Endodermal cell (in vitro differentiated cells): Measurements from ENCODE around the gene SORD. TPM values are rescaled to one million over a fixed set of nuclear protein-coding genes. Genes with fewer than 3 reads are reported as not detected.
"Not testable (repeated sequence)": the region's sequence is repeated elsewhere in the genome, so short reads cannot be mapped to it uniquely, and the experiment has no call there.

Experiments used
- DNase-seq: peaks from one replicate; pipeline ENCODE4 v3.0.0-alpha.2; 2017
- H3K27ac ChIP-seq: 2 replicates; pipeline ENCODE4 v1.5.1; 2013; ENCODE audit warnings: mild to moderate bottlenecking, low read depth, low read length, moderate library complexity
- H3K27me3 ChIP-seq: 2 replicates; pipeline ENCODE4 v1.6.1; 2013; ENCODE audit warnings: mild to moderate bottlenecking, low read length, moderate library complexity; ENCODE audit not compliant: insufficient read depth, control insufficient read depth, poor library complexity, severe bottlenecking
- H3K36me3 ChIP-seq: 2 replicates; pipeline ENCODE4 v1.7.0; 2013; ENCODE audit warnings: mild to moderate bottlenecking, low read length, moderate library complexity; ENCODE audit not compliant: control insufficient read depth, insufficient read depth
- H3K4me1 ChIP-seq: one replicate; pipeline ENCODE4 v1.7.0; 2013; ENCODE audit warnings: low read length; ENCODE audit not compliant: control insufficient read depth, insufficient read depth
- H3K4me3 ChIP-seq: 2 replicates; pipeline ENCODE4 v1.5.1; 2013; ENCODE audit warnings: mild to moderate bottlenecking, low read length, moderate library complexity
- H3K9ac ChIP-seq: 2 replicates; pipeline ENCODE4 v1.6.1; 2013; ENCODE audit warnings: mild to moderate bottlenecking, low read length, moderate library complexity; ENCODE audit not compliant: poor library complexity, severe bottlenecking; ENCODE audit errors: extremely low read depth
- H3K9me3 ChIP-seq: 2 replicates; pipeline ENCODE4 v1.6.1; 2013; ENCODE audit warnings: mild to moderate bottlenecking, low read length, moderate library complexity; ENCODE audit not compliant: control insufficient read depth
- H3K27ac Mint-ChIP-seq: 2 replicates; pipeline ENCODE4 v1.8.0; 2020; ENCODE audit warnings: mixed read lengths
- H3K27me3 Mint-ChIP-seq: 2 replicates; pipeline ENCODE4 v1.8.0; 2021; ENCODE audit warnings: mild to moderate bottlenecking, mixed read lengths; ENCODE audit not compliant: insufficient read depth
- H3K36me3 Mint-ChIP-seq: 2 replicates; pipeline ENCODE4 v1.8.0; 2020; ENCODE audit warnings: low read depth, mixed read lengths
- H3K4me1 Mint-ChIP-seq: 2 replicates; pipeline ENCODE4 v1.8.0; 2020; ENCODE audit warnings: mixed read lengths
- H3K4me3 Mint-ChIP-seq: 2 replicates; pipeline ENCODE4 v1.8.0; 2020; ENCODE audit warnings: mild to moderate bottlenecking, moderate library complexity, mixed read lengths
- H3K9me3 Mint-ChIP-seq: 2 replicates; pipeline ENCODE4 v1.8.0; 2020; ENCODE audit warnings: mild to moderate bottlenecking, mixed read lengths
- WGBS, 2 experiments: methylation state at CpG; one replicate each; pipeline versions ENCODE4 v1.1.5 to v1.1.7; 2013; ENCODE audit warnings: missing lambda C conversion rate in 2 of 2, mixed read lengths in 1 of 2; ENCODE audit not compliant: insufficient coverage in 1 of 2, insufficient read length in 1 of 2; 5-methylcytosine and 5-hydroxymethylcytosine counted together
- total RNA-seq, 2 donors: library from RNA; stranded (reverse); fragmentation: NEBNext Ultra II Directional in 1 of 2; extraction: Animal tissue kit (Norgen Biotek cat#: 25700) in 1 of 2; gene quantifications; 2 replicates in 1 of 2; 3 replicates in 1 of 2; pipeline ENCODE4 v1.2.1, GENCODE V29; 2021
- TF ChIP-seq, protein P1 (sequence below): fragments of 200-600 bp; sonication (generic); conservative IDR thresholded peaks from 2 replicates; pipeline ENCODE4 v1.5.0; 2021; ENCODE audit warnings: antibody characterized with exemption, mild to moderate bottlenecking

The SORD gene
- total RNA-seq, 2 donors from 2014 or later, result 28.7 to 40.3 TPM

DNA sequence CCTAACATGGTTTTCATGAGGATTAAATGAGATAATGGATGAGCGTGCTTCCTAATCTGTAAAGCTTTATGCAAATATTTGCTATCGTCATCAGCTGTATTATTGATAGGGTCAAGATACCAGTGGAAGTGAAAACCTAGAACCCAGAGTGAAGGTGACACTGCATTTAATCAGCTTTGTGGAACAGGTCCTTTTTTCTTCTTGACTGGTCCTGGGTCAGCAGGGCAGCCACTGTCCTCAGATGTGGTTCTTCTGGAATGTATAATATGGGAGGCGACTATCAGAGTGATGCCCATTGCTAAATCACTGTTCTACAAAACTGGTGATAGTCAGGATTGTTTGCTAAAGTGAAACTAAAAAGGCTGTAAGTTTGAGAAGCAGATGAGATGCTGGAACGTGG, 41.4 kb downstream of the SORD start:
- 86 to 93% methylated on average over 2 to 4 of the region's 4 CpGs for WGBS, 2 experiments
- H3K9ac ChIP-seq, result no peak overlapping the region
- H3K36me3 Mint-ChIP-seq, result peaks cover 37% of the 10 kb centered on the region
- H3K27ac ChIP-seq, result no peak overlapping the region
- H3K36me3 ChIP-seq, result peaks cover under 1% of the 10 kb centered on the region
- H3K4me1 Mint-ChIP-seq, result peaks cover 5% of the 10 kb centered on the region
- H3K27me3 Mint-ChIP-seq, result no peaks in the 10 kb centered on the region
- no peaks in the 10 kb centered on the region for H3K4me1 ChIP-seq
- TF ChIP-seq, protein P1, sequence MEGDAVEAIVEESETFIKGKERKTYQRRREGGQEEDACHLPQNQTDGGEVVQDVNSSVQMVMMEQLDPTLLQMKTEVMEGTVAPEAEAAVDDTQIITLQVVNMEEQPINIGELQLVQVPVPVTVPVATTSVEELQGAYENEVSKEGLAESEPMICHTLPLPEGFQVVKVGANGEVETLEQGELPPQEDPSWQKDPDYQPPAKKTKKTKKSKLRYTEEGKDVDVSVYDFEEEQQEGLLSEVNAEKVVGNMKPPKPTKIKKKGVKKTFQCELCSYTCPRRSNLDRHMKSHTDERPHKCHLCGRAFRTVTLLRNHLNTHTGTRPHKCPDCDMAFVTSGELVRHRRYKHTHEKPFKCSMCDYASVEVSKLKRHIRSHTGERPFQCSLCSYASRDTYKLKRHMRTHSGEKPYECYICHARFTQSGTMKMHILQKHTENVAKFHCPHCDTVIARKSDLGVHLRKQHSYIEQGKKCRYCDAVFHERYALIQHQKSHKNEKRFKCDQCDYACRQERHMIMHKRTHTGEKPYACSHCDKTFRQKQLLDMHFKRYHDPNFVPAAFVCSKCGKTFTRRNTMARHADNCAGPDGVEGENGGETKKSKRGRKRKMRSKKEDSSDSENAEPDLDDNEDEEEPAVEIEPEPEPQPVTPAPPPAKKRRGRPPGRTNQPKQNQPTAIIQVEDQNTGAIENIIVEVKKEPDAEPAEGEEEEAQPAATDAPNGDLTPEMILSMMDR, result no peak
- no peak overlapping the region for H3K4me3 ChIP-seq
- no peak overlapping the region for H3K4me3 Mint-ChIP-seq
- H3K9me3 Mint-ChIP-seq, result no peaks in the 10 kb centered on the region
- no peak overlapping the region for H3K27ac Mint-ChIP-seq
- no peaks in the 10 kb centered on the region for H3K27me3 ChIP-seq
- peaks cover 2% of the 10 kb centered on the region for H3K9me3 ChIP-seq
- DNase-seq, result no peak

DNA sequence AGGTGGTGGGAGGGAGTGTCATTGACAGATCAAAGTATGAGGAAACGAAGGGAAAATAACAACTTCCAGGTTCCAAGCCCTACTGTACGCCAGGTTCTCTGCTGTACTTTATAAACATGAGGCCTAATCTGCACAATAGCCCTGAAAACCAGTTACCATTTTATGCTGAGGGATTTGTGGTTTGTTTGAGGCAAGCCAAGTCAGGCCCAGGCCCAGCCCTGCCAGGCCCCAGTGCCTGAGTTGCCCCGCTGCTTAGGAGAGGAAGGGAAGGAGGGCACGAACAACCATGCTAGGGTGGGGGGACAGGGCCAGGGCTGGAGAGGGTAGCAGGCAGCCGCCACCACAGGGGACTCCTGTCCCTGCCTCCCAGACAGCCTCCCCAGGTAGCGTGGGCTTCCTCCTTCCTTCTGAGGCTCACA, 47.0 kb downstream of the SORD start:
- not testable (repeated sequence) for H3K9me3 Mint-ChIP-seq, H3K9me3 ChIP-seq, H3K27ac Mint-ChIP-seq, H3K27me3 ChIP-seq, DNase-seq, H3K36me3 ChIP-seq, H3K4me1 Mint-ChIP-seq, H3K4me1 ChIP-seq, H3K9ac ChIP-seq, H3K27me3 Mint-ChIP-seq, H3K27ac ChIP-seq, H3K4me3 ChIP-seq, H3K4me3 Mint-ChIP-seq
- H3K36me3 Mint-ChIP-seq, result peaks cover 28% of the 10 kb centered on the region
- WGBS, 2 experiments, result 100% methylated on average over 1 to 3 of the region's 6 CpGs

DNA sequence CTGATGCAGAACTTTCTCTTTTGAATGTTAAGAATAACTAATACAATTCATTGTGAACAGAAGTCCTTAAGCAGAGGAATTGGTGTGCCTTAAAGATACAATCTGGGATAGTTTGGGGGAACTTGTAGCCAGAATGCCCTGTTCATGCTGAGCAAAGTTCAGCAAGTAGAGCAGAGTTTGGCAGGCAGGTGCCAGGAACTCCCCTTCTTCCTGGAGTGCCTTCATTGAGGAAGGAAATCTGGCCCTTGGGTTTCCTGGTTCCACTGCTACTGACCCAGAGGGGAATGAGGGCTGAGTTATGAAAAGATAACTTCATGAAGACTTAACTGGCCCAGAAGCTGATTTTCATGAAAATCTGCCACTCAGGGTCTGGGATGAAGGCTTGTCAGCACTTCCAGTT, 50.6 kb downstream of the SORD start:
- not testable (repeated sequence) for H3K4me3 Mint-ChIP-seq, H3K9ac ChIP-seq, H3K9me3 ChIP-seq

DNA sequence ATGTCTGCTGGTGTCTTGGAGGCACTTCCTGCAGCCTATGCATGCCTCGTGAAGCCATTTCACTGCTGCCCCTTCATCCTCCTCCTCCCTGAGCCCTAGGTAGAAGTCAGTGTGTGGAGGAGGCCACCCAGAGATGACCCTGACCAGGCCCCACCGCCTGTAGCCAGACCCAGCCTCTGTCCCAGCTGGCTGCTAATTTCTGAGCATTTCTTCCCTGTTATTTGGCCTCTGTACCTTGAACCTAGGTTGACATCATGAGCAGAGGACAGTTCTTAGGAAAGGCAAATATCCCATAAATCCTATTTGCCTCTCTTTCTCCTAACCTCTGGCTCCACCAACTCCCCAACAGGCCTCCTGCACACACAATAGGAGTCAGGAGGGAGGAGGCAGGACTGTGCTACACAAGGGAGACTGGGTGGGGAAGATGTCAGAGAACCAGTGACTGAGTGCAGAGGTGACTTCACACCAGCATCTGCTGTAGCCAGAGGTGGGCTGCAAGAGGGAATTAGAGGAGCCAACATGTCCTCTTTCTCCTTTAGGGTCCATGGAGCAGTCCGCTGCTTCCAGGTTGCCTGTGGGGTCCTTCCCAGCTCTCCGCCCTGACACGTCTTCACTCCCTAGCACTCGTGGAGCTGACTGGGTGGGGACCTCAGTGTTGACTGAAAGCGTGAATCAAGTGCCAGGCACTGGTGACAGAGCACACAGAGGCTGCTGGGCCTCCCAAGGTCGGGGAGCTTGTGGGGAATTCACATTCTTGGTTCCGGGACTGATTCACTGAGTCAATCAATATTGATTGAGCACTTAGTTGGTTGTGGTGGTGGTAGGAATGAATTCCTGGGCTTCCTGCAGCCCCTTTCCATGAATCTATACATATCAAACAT, 52.7 kb downstream of the SORD start:
- H3K9ac ChIP-seq, H3K27me3 Mint-ChIP-seq, H3K27ac ChIP-seq, H3K4me1 Mint-ChIP-seq, H3K9me3 ChIP-seq, H3K4me1 ChIP-seq, H3K27ac Mint-ChIP-seq, H3K9me3 Mint-ChIP-seq, H3K4me3 Mint-ChIP-seq, H3K36me3 Mint-ChIP-seq, H3K36me3 ChIP-seq, H3K27me3 ChIP-seq, H3K4me3 ChIP-seq, DNase-seq: not testable (repeated sequence)
- 86% methylated on average over 1 of the region's 9 CpGs; no CpG with 5 or more reads in 1 of the 2 experiments for WGBS, 2 experiments

More for the DNA sequence above, 50.6 kb downstream of the SORD start:
- not testable (repeated sequence) for H3K4me1 ChIP-seq, H3K27me3 ChIP-seq, H3K4me3 ChIP-seq, H3K27ac ChIP-seq, H3K9me3 Mint-ChIP-seq, H3K27ac Mint-ChIP-seq, H3K27me3 Mint-ChIP-seq, H3K36me3 ChIP-seq, H3K4me1 Mint-ChIP-seq, DNase-seq
- peaks cover 11% of the 10 kb centered on the region for H3K36me3 Mint-ChIP-seq

DNA sequence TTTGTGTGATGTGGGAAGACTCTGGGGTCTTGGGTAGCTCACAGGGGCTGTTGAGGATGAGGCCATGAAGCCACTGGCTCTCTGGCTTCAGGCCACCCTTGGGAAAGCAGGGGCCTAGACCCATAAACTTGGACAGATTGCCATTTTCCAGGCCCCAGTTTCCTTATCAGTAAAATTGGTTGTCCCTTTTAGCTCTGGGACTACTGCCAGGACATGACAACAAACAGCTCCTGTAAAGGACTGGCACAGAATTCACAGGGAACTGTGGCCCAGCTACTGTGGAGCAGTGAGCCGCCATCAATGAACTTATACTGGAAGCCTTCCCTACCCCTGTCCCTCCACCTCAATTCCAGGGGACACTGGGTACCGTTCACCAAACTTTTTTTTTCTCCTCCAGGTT, 54.4 kb downstream of the SORD start:
- H3K4me3 Mint-ChIP-seq, H3K4me1 ChIP-seq, H3K27me3 ChIP-seq, H3K9me3 ChIP-seq, H3K36me3 ChIP-seq, H3K36me3 Mint-ChIP-seq, H3K27ac Mint-ChIP-seq, H3K9ac ChIP-seq, DNase-seq, H3K4me3 ChIP-seq, H3K4me1 Mint-ChIP-seq, H3K27ac ChIP-seq, H3K9me3 Mint-ChIP-seq, H3K27me3 Mint-ChIP-seq: not testable (repeated sequence)
- 100% methylated on average over 1 of the region's 2 CpGs; no CpG with 5 or more reads in 1 of the 2 experiments for WGBS, 2 experiments

DNA sequence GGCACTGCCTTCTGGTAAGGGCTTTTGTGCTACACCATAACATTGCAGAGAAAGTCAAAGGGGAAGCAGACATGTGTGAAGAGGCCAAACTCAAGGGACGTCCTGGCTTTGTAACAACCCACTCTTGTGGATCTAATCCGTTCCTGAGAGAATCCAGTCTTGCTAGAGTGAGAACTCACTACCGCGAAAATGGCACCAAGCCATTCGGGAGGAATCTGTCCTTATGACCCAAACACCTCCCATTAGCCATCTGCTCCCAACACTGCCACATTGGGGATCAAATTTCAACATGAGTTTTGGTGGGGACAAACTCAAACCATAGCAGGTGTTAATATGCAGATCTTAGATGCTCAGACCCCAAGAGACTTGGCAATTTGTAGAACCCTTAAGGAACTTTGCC, 56.2 kb downstream of the SORD start:
- H3K4me3 Mint-ChIP-seq, H3K27ac Mint-ChIP-seq, H3K27me3 Mint-ChIP-seq, H3K4me1 Mint-ChIP-seq, H3K9me3 Mint-ChIP-seq, H3K4me3 ChIP-seq, H3K36me3 Mint-ChIP-seq, DNase-seq, H3K36me3 ChIP-seq, H3K27ac ChIP-seq, H3K9ac ChIP-seq, H3K4me1 ChIP-seq, H3K9me3 ChIP-seq: not testable (repeated sequence)
- H3K27me3 ChIP-seq, result peaks cover 12% of the 10 kb centered on the region
- WGBS, 2 experiments, result 93 to 97% methylated on average over 5 of the region's 5 CpGs
